B cell (primary cell): ENCODE data around the gene DNAL1. TPM values are rescaled to one million over a fixed set of nuclear protein-coding genes. Genes with fewer than 3 reads are reported as not detected.

ENCODE experiments used
- ATAC-seq: fragments of 200-7000 bp; cut with Tn5 transposase; one replicate; pipeline ENCODE4 v1.10.0; 2021; ENCODE audit warnings: low read depth, mild to moderate bottlenecking, moderate number of reproducible peaks, moderate library complexity
- CTCF ChIA-PET: fragments of 350-600 bp; sonication (Branson Sonifier 250); formaldehyde crosslinking; loops from one replicate; lab custom pipeline; 2021; ENCODE audit warnings: antibody characterized with exemption, inconsistent platforms; lab: Charles Lee
- POLR2A ChIA-PET: fragments of 350-600 bp; sonication (Branson Sonifier 250); formaldehyde crosslinking; loops from one replicate; lab custom pipeline; 2021; ENCODE audit warnings: antibody characterized with exemption; lab: Charles Lee
- DNase-seq: peaks from one replicate; pipeline ENCODE4 v3.0.0; 2013
- H2AFZ ChIP-seq: 2 replicates; pipeline ENCODE4 v1.6.1; 2012; ENCODE audit warnings: mild to moderate bottlenecking, low read depth, low read length; ENCODE audit not compliant: insufficient read depth, poor library complexity, severe bottlenecking
- H3K27ac ChIP-seq, 2 donors: 1 replicate in 1 of 2; 2 replicates in 1 of 2; pipeline ENCODE4 v1.5.1; 2012 to 2013; ENCODE audit warnings: low read length in 2 of 2, mild to moderate bottlenecking in 2 of 2, moderate library complexity in 1 of 2
- H3K27me3 ChIP-seq, 4 experiments: fragments of 200-600 bp in 1 of 4; sonication (generic) in 1 of 4; replicated peaks in 1 of 4; 1 replicate in 2 of 4; 2 replicates in 2 of 4; pipeline versions ENCODE4 v1.6.1 to v1.7.0; 2013 to 2016; ENCODE audit warnings: low read length in 3 of 4, mild to moderate bottlenecking in 2 of 4, mixed read lengths in 1 of 4, moderate library complexity in 1 of 4; ENCODE audit not compliant: insufficient read depth in 4 of 4, control insufficient read depth in 3 of 4; ENCODE audit errors: control extremely low read depth in 1 of 4
- H3K36me3 ChIP-seq, 2 experiments: replicated peaks in 1 of 2; 1 replicate in 1 of 2; 2 replicates in 1 of 2; pipeline versions ENCODE4 v1.6.1 to v1.7.1; 2013; ENCODE audit warnings: low read length in 1 of 2; ENCODE audit not compliant: insufficient read depth in 2 of 2, control insufficient read depth in 1 of 2; ENCODE audit errors: control extremely low read depth in 1 of 2, extremely low read depth in 1 of 2
- H3K4me1 ChIP-seq, 2 donors: fragments of 200-600 bp in 1 of 2; sonication (generic) in 1 of 2; 1 replicate in 1 of 2; 2 replicates in 1 of 2; pipeline versions ENCODE4 v1.5.1 to v1.6.1; 2013 to 2017; ENCODE audit warnings: low read length in 2 of 2; ENCODE audit not compliant: control insufficient read depth in 2 of 2, insufficient read depth in 2 of 2
- H3K4me2 ChIP-seq: replicated peaks from 2 replicates; pipeline ENCODE3; 2012; ENCODE audit warnings: mild to moderate bottlenecking, low read depth, low read length; ENCODE audit not compliant: poor library complexity, severe bottlenecking
- H3K4me3 ChIP-seq, 5 experiments: fragments of 200-600 bp in 1 of 5; sonication (generic) in 1 of 5; 1 replicate in 3 of 5; 2 replicates in 2 of 5; pipeline versions ENCODE4 v1.5.1 to v1.7.0; 2011 to 2016; ENCODE audit warnings: low read length in 4 of 5, mild to moderate bottlenecking in 4 of 5, low read depth in 2 of 5, control low read depth in 1 of 5, moderate library complexity in 1 of 5; ENCODE audit not compliant: insufficient read depth in 1 of 5; ENCODE audit errors: control extremely low read depth in 1 of 5, extremely low read depth in 1 of 5
- H3K79me2 ChIP-seq: fragments of 200-600 bp; sonication (generic); one replicate; pipeline ENCODE4 v1.6.0; 2016; ENCODE audit warnings: low read length; ENCODE audit not compliant: control insufficient read depth, insufficient read depth
- H3K9ac ChIP-seq: fragments of 200-600 bp; sonication (generic); 2 replicates; pipeline ENCODE4 v1.6.1; 2017; ENCODE audit warnings: mild to moderate bottlenecking, low read length, moderate library complexity
- H3K9me3 ChIP-seq, 3 donors: one replicate each; pipeline versions ENCODE4 v1.6.1 to v1.7.1; 2013; ENCODE audit warnings: low read length in 2 of 3; ENCODE audit not compliant: control insufficient read depth in 2 of 3, insufficient read depth in 1 of 3; ENCODE audit errors: control extremely low read depth in 1 of 3
- H4K20me1 ChIP-seq: 2 replicates; pipeline ENCODE4 v1.6.0; 2012; ENCODE audit warnings: mild to moderate bottlenecking, low read length; ENCODE audit not compliant: insufficient read depth, control insufficient read depth, poor library complexity, severe bottlenecking
- H3K27ac Mint-ChIP-seq: one replicate; pipeline ENCODE4 v1.8.0; 2021; ENCODE audit warnings: mixed read lengths
- H3K27me3 Mint-ChIP-seq: one replicate; pipeline ENCODE4 v1.8.0; 2021; ENCODE audit warnings: mixed read lengths
- H3K4me1 Mint-ChIP-seq: one replicate; pipeline ENCODE4 v1.8.0; 2021; ENCODE audit warnings: mixed read lengths
- H3K4me3 Mint-ChIP-seq: one replicate; pipeline ENCODE4 v1.8.0; 2021; ENCODE audit warnings: mixed read lengths
- H3K9me3 Mint-ChIP-seq: one replicate; pipeline ENCODE4 v1.8.0; 2022; ENCODE audit warnings: mixed read lengths; ENCODE audit not compliant: insufficient read depth
- EZH2 ChIP-seq: IDR thresholded peaks from 2 replicates; pipeline ENCODE4 v1.6.1; 2012; ENCODE audit warnings: borderline replicate concordance, low read depth, mild to moderate bottlenecking, moderate library complexity, low read length; ENCODE audit not compliant: insufficient read depth, poor library complexity, severe bottlenecking
- WGBS: methylation state at CpG from one replicate; pipeline ENCODE4 v1.1.5; 2013; ENCODE audit warnings: missing lambda C conversion rate; ENCODE audit not compliant: insufficient coverage; 5-methylcytosine and 5-hydroxymethylcytosine counted together
- intact Hi-C: fragments of 100-400 bp; cut with micrococcal nuclease; formaldehyde crosslinking; loops from one replicate; pipeline ENCODE4 v1.10.0; 2022
- polyA plus RNA-seq: library from polyadenylated mRNA; depleted of rRNA; stranded (reverse); fragments of >200 nt; gene quantifications from 2 replicates; pipeline ENCODE4 v1.2.3, GENCODE V29; 2012
- total RNA-seq, 2 donors: library from RNA; stranded (reverse); fragments of 120-200 nt in 1 of 2; gene quantifications; 1 replicate in 1 of 2; 2 replicates in 1 of 2; pipeline versions ENCODE4 v1.2.3 to v1.2.4, GENCODE V29; 2013 to 2022
- TF ChIP-seq, protein P1 (sequence below): fragments of 200-600 bp; IDR thresholded peaks from one replicate; pipeline ENCODE4 v1.8.0; 2022; ENCODE audit warnings: antibody characterized with exemption, mild to moderate bottlenecking

Gene DNAL1
- total and polyA plus RNA-seq, 2 donors (not counting 1 experiment from before 2014, with no cell fraction given), result 2.0 to 10.7 TPM

DNA sequence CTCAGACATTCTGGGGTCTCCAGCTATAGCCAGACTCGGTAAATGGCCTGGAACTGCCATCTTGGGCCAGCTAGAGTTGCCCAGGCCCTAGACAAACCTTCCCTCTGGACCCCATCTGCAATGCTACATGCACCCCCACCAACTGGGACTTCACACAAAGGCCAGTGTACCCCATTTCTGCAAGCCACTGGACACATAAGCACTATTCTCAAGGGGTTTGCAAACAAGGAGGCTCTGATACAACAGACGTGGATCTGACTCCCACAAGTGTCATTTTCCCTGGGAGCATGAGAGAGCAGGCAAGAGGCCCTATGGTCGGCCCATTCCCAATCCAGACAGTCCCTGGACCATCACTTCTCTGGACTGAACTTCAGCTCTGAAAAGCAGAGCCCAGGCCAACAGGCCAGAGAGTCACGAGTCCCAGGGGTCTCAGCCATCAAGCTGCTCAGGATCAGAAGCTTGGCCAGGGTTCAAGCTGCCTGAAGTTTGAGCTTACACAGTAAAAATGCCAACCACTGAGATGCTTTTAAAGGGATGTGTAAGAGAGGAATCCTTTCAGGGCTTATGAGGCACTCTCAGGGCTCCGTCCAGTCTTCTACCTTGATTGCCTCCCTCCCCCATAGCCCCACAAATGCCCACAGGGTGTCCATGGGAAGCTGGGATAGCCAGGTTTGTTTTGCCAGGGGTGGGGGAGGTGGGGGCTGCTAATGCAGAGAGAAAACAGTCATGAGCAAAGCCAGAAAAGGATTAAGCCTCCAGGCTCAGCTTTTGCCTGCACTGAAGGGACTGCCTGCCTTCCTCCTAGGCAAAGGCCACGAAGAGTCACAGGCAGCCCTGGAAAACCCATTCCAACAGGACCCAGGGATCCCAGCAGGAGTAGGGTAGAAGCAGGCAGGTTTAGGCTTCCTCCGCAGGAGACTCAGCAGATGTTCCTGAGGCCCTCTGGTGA is 101.1 kb downstream of the DNAL1 start:
- no peak overlapping the region for H2AFZ ChIP-seq
- 66% methylated on average over 6 of the region's 7 CpGs for WGBS
- Mint-ChIP-seq H3K27me3 (no peaks in the 10 kb centered on the region), H3K9me3 (no peaks in the 10 kb centered on the region), H3K4me3 (peak overlapping the region; percentile 72), H3K27ac (peak overlapping the region; percentile 99), H3K4me1 (peaks cover 97% of the 10 kb centered on the region)
- intact Hi-C loops, result no loop called here
- peaks cover 99% of the 10 kb centered on the region for H4K20me1 ChIP-seq
- no peaks in the 10 kb centered on the region for H3K27me3 ChIP-seq
- peak overlapping the region; percentile 8 for H3K9ac ChIP-seq
- H3K4me3 ChIP-seq, result peak overlapping the region in 1 of 5 experiments; percentile 3
- POLR2A ChIA-PET, result interaction anchor here (1.9 kb wide), 1 partner anchor 13 kb away, joined by 5 read pairs; no protein-coding TSS in a partner anchor
- H3K4me2 ChIP-seq, result peak overlapping the region; percentile 76
- CTCF ChIA-PET, result interaction anchor here (0.8 to 17.2 kb wide), 5 partner anchors 9 to 79 kb away, joined by 3 to 184 read pairs (median 70); a partner anchor contains a TSS
- H3K36me3 ChIP-seq, result peaks cover 0 to 14% of the 10 kb centered on the region in 2 experiments
- peak overlapping the region; percentile 61 to 81 for H3K27ac ChIP-seq
- DNase-seq (no peak), ATAC-seq (no peak)
- TF ChIP-seq EZH2, result no peak
- TF ChIP-seq, protein P1, sequence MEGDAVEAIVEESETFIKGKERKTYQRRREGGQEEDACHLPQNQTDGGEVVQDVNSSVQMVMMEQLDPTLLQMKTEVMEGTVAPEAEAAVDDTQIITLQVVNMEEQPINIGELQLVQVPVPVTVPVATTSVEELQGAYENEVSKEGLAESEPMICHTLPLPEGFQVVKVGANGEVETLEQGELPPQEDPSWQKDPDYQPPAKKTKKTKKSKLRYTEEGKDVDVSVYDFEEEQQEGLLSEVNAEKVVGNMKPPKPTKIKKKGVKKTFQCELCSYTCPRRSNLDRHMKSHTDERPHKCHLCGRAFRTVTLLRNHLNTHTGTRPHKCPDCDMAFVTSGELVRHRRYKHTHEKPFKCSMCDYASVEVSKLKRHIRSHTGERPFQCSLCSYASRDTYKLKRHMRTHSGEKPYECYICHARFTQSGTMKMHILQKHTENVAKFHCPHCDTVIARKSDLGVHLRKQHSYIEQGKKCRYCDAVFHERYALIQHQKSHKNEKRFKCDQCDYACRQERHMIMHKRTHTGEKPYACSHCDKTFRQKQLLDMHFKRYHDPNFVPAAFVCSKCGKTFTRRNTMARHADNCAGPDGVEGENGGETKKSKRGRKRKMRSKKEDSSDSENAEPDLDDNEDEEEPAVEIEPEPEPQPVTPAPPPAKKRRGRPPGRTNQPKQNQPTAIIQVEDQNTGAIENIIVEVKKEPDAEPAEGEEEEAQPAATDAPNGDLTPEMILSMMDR, result no peak
- peaks cover 97 to 99% of the 10 kb centered on the region in 2 donors for H3K4me1 ChIP-seq
- H3K9me3 ChIP-seq, result no peaks in the 10 kb centered on the region
- peaks cover 100% of the 10 kb centered on the region for H3K79me2 ChIP-seq
